B cell (primary cell): ENCODE results near the gene RNF152. TPM values are rescaled to one million over a fixed set of nuclear protein-coding genes. Genes with fewer than 3 reads are reported as not detected.

Experiments
- ATAC-seq: fragments of 200-7000 bp; cut with Tn5 transposase; one replicate; pipeline ENCODE4 v1.10.0; 2021; ENCODE audit warnings: low read depth, mild to moderate bottlenecking, moderate number of reproducible peaks, moderate library complexity
- CTCF ChIA-PET: fragments of 350-600 bp; sonication (Branson Sonifier 250); formaldehyde crosslinking; loops from one replicate; lab custom pipeline; 2021; ENCODE audit warnings: antibody characterized with exemption, inconsistent platforms; lab: Charles Lee
- POLR2A ChIA-PET: fragments of 350-600 bp; sonication (Branson Sonifier 250); formaldehyde crosslinking; loops from one replicate; lab custom pipeline; 2021; ENCODE audit warnings: antibody characterized with exemption; lab: Charles Lee
- DNase-seq: peaks from one replicate; pipeline ENCODE4 v3.0.0; 2013
- H2AFZ ChIP-seq: 2 replicates; pipeline ENCODE4 v1.6.1; 2012; ENCODE audit warnings: mild to moderate bottlenecking, low read depth, low read length; ENCODE audit not compliant: insufficient read depth, poor library complexity, severe bottlenecking
- H3K27ac ChIP-seq, 2 donors: 1 replicate in 1 of 2; 2 replicates in 1 of 2; pipeline ENCODE4 v1.5.1; 2012 to 2013; ENCODE audit warnings: low read length in 2 of 2, mild to moderate bottlenecking in 2 of 2, moderate library complexity in 1 of 2
- H3K27me3 ChIP-seq, 4 experiments: fragments of 200-600 bp in 1 of 4; sonication (generic) in 1 of 4; replicated peaks in 1 of 4; 1 replicate in 2 of 4; 2 replicates in 2 of 4; pipeline versions ENCODE4 v1.6.1 to v1.7.0; 2013 to 2016; ENCODE audit warnings: low read length in 3 of 4, mild to moderate bottlenecking in 2 of 4, mixed read lengths in 1 of 4, moderate library complexity in 1 of 4; ENCODE audit not compliant: insufficient read depth in 4 of 4, control insufficient read depth in 3 of 4; ENCODE audit errors: control extremely low read depth in 1 of 4
- H3K36me3 ChIP-seq, 2 experiments: replicated peaks in 1 of 2; 1 replicate in 1 of 2; 2 replicates in 1 of 2; pipeline versions ENCODE4 v1.6.1 to v1.7.1; 2013; ENCODE audit warnings: low read length in 1 of 2; ENCODE audit not compliant: insufficient read depth in 2 of 2, control insufficient read depth in 1 of 2; ENCODE audit errors: control extremely low read depth in 1 of 2, extremely low read depth in 1 of 2
- H3K4me1 ChIP-seq, 2 donors: fragments of 200-600 bp in 1 of 2; sonication (generic) in 1 of 2; 1 replicate in 1 of 2; 2 replicates in 1 of 2; pipeline versions ENCODE4 v1.5.1 to v1.6.1; 2013 to 2017; ENCODE audit warnings: low read length in 2 of 2; ENCODE audit not compliant: control insufficient read depth in 2 of 2, insufficient read depth in 2 of 2
- H3K4me2 ChIP-seq: replicated peaks from 2 replicates; pipeline ENCODE3; 2012; ENCODE audit warnings: mild to moderate bottlenecking, low read depth, low read length; ENCODE audit not compliant: poor library complexity, severe bottlenecking
- H3K4me3 ChIP-seq, 5 experiments: fragments of 200-600 bp in 1 of 5; sonication (generic) in 1 of 5; 1 replicate in 3 of 5; 2 replicates in 2 of 5; pipeline versions ENCODE4 v1.5.1 to v1.7.0; 2011 to 2016; ENCODE audit warnings: low read length in 4 of 5, mild to moderate bottlenecking in 4 of 5, low read depth in 2 of 5, control low read depth in 1 of 5, moderate library complexity in 1 of 5; ENCODE audit not compliant: insufficient read depth in 1 of 5; ENCODE audit errors: control extremely low read depth in 1 of 5, extremely low read depth in 1 of 5
- H3K79me2 ChIP-seq: fragments of 200-600 bp; sonication (generic); one replicate; pipeline ENCODE4 v1.6.0; 2016; ENCODE audit warnings: low read length; ENCODE audit not compliant: control insufficient read depth, insufficient read depth
- H3K9ac ChIP-seq: fragments of 200-600 bp; sonication (generic); 2 replicates; pipeline ENCODE4 v1.6.1; 2017; ENCODE audit warnings: mild to moderate bottlenecking, low read length, moderate library complexity
- H3K9me3 ChIP-seq, 3 donors: one replicate each; pipeline versions ENCODE4 v1.6.1 to v1.7.1; 2013; ENCODE audit warnings: low read length in 2 of 3; ENCODE audit not compliant: control insufficient read depth in 2 of 3, insufficient read depth in 1 of 3; ENCODE audit errors: control extremely low read depth in 1 of 3
- H4K20me1 ChIP-seq: 2 replicates; pipeline ENCODE4 v1.6.0; 2012; ENCODE audit warnings: mild to moderate bottlenecking, low read length; ENCODE audit not compliant: insufficient read depth, control insufficient read depth, poor library complexity, severe bottlenecking
- H3K27ac Mint-ChIP-seq: one replicate; pipeline ENCODE4 v1.8.0; 2021; ENCODE audit warnings: mixed read lengths
- H3K27me3 Mint-ChIP-seq: one replicate; pipeline ENCODE4 v1.8.0; 2021; ENCODE audit warnings: mixed read lengths
- H3K4me1 Mint-ChIP-seq: one replicate; pipeline ENCODE4 v1.8.0; 2021; ENCODE audit warnings: mixed read lengths
- H3K4me3 Mint-ChIP-seq: one replicate; pipeline ENCODE4 v1.8.0; 2021; ENCODE audit warnings: mixed read lengths
- H3K9me3 Mint-ChIP-seq: one replicate; pipeline ENCODE4 v1.8.0; 2022; ENCODE audit warnings: mixed read lengths; ENCODE audit not compliant: insufficient read depth
- CTCF ChIP-seq: fragments of 200-600 bp; IDR thresholded peaks from one replicate; pipeline ENCODE4 v1.8.0; 2022; ENCODE audit warnings: antibody characterized with exemption, mild to moderate bottlenecking
- EZH2 ChIP-seq: IDR thresholded peaks from 2 replicates; pipeline ENCODE4 v1.6.1; 2012; ENCODE audit warnings: borderline replicate concordance, low read depth, mild to moderate bottlenecking, moderate library complexity, low read length; ENCODE audit not compliant: insufficient read depth, poor library complexity, severe bottlenecking
- WGBS: methylation state at CpG from one replicate; pipeline ENCODE4 v1.1.5; 2013; ENCODE audit warnings: missing lambda C conversion rate; ENCODE audit not compliant: insufficient coverage; 5-methylcytosine and 5-hydroxymethylcytosine counted together
- intact Hi-C: fragments of 100-400 bp; cut with micrococcal nuclease; formaldehyde crosslinking; loops from one replicate; pipeline ENCODE4 v1.10.0; 2022
- polyA plus RNA-seq: library from polyadenylated mRNA; depleted of rRNA; stranded (reverse); fragments of >200 nt; gene quantifications from 2 replicates; pipeline ENCODE4 v1.2.3, GENCODE V29; 2012
- total RNA-seq, 2 donors: library from RNA; stranded (reverse); fragments of 120-200 nt in 1 of 2; gene quantifications; 1 replicate in 1 of 2; 2 replicates in 1 of 2; pipeline versions ENCODE4 v1.2.3 to v1.2.4, GENCODE V29; 2013 to 2022

RNF152 gene
- total and polyA plus RNA-seq, 2 donors (not counting 1 experiment from before 2014, with no cell fraction given), result 0.49 TPM; not detected in 1

GRCh38 chr18:61822879-61823278 lies 69.9 kb downstream of the RNF152 start:
- Histone ChIP-seq H3K27me3 (no peaks in the 10 kb centered on the region), H3K4me3 (no peak overlapping the region), H3K4me2 (no peak overlapping the region), H2AFZ (no peak overlapping the region), H3K79me2 (no peaks in the 10 kb centered on the region), H4K20me1 (no peaks in the 10 kb centered on the region), H3K36me3 (no peaks in the 10 kb centered on the region), H3K9ac (no peak overlapping the region), H3K9me3 (peaks cover 0 to 3% (median 0%) of the 10 kb centered on the region in 3 donors), H3K4me1 (no peaks in the 10 kb centered on the region), H3K27ac (no peak overlapping the region)
- 98% methylated on average over 4 of the region's 4 CpGs for WGBS
- TF ChIP-seq EZH2 (no peak), CTCF (no peak)
- ChIA-PET CTCF (no interaction called here), POLR2A (no interaction called here)
- Mint-ChIP-seq H3K27ac (no peak overlapping the region), H3K27me3 (peaks cover 5% of the 10 kb centered on the region), H3K4me3 (no peak overlapping the region), H3K9me3 (no peaks in the 10 kb centered on the region), H3K4me1 (no peaks in the 10 kb centered on the region)
- no peak for DNase-seq
- intact Hi-C loops, result no loop called here
- ATAC-seq, result no peak

DNA sequence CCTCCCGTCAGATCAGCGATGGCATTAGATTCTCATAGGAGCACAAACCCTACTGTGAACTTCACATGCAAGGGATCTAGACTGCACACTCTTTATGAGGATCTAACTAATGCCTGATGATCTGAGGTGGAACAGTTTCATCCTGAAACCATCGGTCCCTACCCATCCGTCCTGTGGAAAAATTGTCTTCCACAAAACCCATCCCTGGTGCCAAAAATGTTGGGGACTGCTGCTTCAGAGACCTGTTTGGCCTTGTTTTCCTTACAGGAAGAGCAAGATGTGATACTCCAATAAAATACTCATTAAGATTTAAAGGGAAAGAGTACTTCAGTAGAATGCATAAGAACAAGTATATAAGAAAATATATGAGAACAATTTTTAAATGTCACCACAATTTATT lies 71.1 kb downstream of the RNF152 start:
- intact Hi-C loops, result no loop called here
- Histone ChIP-seq H3K4me3 (no peak overlapping the region), H3K4me2 (no peak overlapping the region), H3K36me3 (no peaks in the 10 kb centered on the region), H3K9ac (no peak overlapping the region), H2AFZ (no peak overlapping the region), H3K27ac (no peak overlapping the region), H3K4me1 (no peaks in the 10 kb centered on the region), H3K27me3 (no peaks in the 10 kb centered on the region), H3K9me3 (peaks cover 0 to 3% (median 0%) of the 10 kb centered on the region in 3 donors), H3K79me2 (no peaks in the 10 kb centered on the region), H4K20me1 (no peaks in the 10 kb centered on the region)
- DNase-seq, result no peak
- no peak for ATAC-seq
- 96% methylated on average over 4 of the region's 4 CpGs for WGBS
- H3K9me3 Mint-ChIP-seq, result no peaks in the 10 kb centered on the region
- no peak overlapping the region for H3K27ac Mint-ChIP-seq
- peaks cover 3% of the 10 kb centered on the region for H3K27me3 Mint-ChIP-seq
- no peaks in the 10 kb centered on the region for H3K4me1 Mint-ChIP-seq
- H3K4me3 Mint-ChIP-seq, result no peak overlapping the region
- ChIA-PET CTCF (no interaction called here), POLR2A (no interaction called here)
- no peak for TF ChIP-seq EZH2
- TF ChIP-seq CTCF, result no peak
